GM12878 (cell line): ENCODE data around the gene SLF1. TPM values are rescaled to one million over a fixed set of nuclear protein-coding genes. Genes with fewer than 3 reads are reported as not detected.

Source experiments
- BHLHE40 ChIP-seq, 2 experiments: fragments of 450-650 bp in 1 of 2; IDR thresholded peaks; 2 replicates each; pipeline ENCODE4 v1.6.1; 2011 to 2017; ENCODE audit warnings: low read depth in 2 of 2, borderline replicate concordance in 1 of 2, improper control_type of control experiment in 1 of 2, low read length in 1 of 2, mild to moderate bottlenecking in 1 of 2
- FOXM1 ChIP-seq: IDR thresholded peaks from 2 replicates; pipeline ENCODE4 v1.6.1; 2012; ENCODE audit warnings: low read depth, mild to moderate bottlenecking, inconsistent platforms, low read length, moderate library complexity
- HCFC1 ChIP-seq: fragments of 150-350 bp; IDR thresholded peaks from 2 replicates; pipeline ENCODE4 v1.6.1; 2014; ENCODE audit warnings: low read length
- POLR2AphosphoS2 ChIP-seq: IDR thresholded peaks from 2 replicates; pipeline ENCODE4 v1.6.1; 2011; ENCODE audit warnings: low read depth, mild to moderate bottlenecking, low read length, improper control_type of control experiment, moderate library complexity
- RAD21 ChIP-seq: IDR thresholded peaks from 2 replicates; pipeline ENCODE4 v1.6.1; 2011; ENCODE audit warnings: mild to moderate bottlenecking, low read depth, low read length, moderate library complexity; ENCODE audit not compliant: insufficient read depth
- RAD51 ChIP-seq: fragments of 450-650 bp; IDR thresholded peaks from 2 replicates; pipeline ENCODE4 v1.6.1; 2016; ENCODE audit warnings: moderate library complexity, mild to moderate bottlenecking, inconsistent platforms
- SMC3 ChIP-seq: IDR thresholded peaks from 2 replicates; pipeline ENCODE4 v1.6.1; 2011; ENCODE audit warnings: low read length, improper control_type of control experiment, borderline replicate concordance
- SREBF1 ChIP-seq: IDR thresholded peaks from 2 replicates; pipeline ENCODE4 v1.6.1; 2012; ENCODE audit warnings: mild to moderate bottlenecking, low read length
- SUPT20H ChIP-seq: IDR thresholded peaks from 2 replicates; pipeline ENCODE4 v1.6.1; 2011; ENCODE audit warnings: low read depth, mild to moderate bottlenecking, low read length, moderate library complexity, borderline replicate concordance; ENCODE audit not compliant: control insufficient read depth
- YY1 ChIP-seq: IDR thresholded peaks from 2 replicates; pipeline ENCODE4 v1.6.1; 2011; ENCODE audit warnings: low read depth, mild to moderate bottlenecking, low read length
- polyA plus RNA-seq, 11 experiments: library from polyadenylated mRNA; depleted of rRNA in 4 of 11; unstranded in 6 of 11; stranded (reverse) in 5 of 11; fragments of >200 nt; fragmentation: Nextera tagmentation in 4 of 11; fragmentation: Illumina TruSeq in 1 of 11; extraction: Ambion mirVana in 4 of 11; extraction: Trizol in 1 of 11; gene quantifications; 1 replicate in 1 of 11; 2 replicates in 10 of 11; pipeline versions ENCODE4 v1.2.1 to v1.2.3, GENCODE V29; 2011 to 2016; ENCODE audit warnings: inconsistent platforms in 2 of 11, missing spikeins in 2 of 11, low read depth in 1 of 11
- total RNA-seq, 4 experiments: library from RNA; depleted of rRNA in 3 of 4; stranded (reverse); fragments of >200 nt in 3 of 4; fragmentation: Illumina TruSeq in 1 of 4; extraction: Trizol in 1 of 4; gene quantifications; 2 replicates each; pipeline versions ENCODE4 v1.2.1 to v1.2.3, GENCODE V29; 2013 to 2021
- TF ChIP-seq, protein P1 (sequence below): IDR thresholded peaks from 2 replicates; pipeline ENCODE4 v1.6.1; 2011; ENCODE audit warnings: mild to moderate bottlenecking, low read depth, low read length, moderate library complexity; ENCODE audit not compliant: insufficient replicate concordance
- TF ChIP-seq, protein P2 (sequence below): fragments of 450-650 bp; formaldehyde crosslinking; IDR thresholded peaks from 2 replicates; pipeline ENCODE4 v1.5.0; 2022; ENCODE audit warnings: mild to moderate bottlenecking, missing genetic modification characterization
- TF ChIP-seq, protein P3 (sequence below): fragments of 450-650 bp; IDR thresholded peaks from 2 replicates; pipeline ENCODE4 v1.6.1; 2017; ENCODE audit warnings: mild to moderate bottlenecking
- TF ChIP-seq, protein P4 (sequence below): IDR thresholded peaks from 2 replicates; pipeline ENCODE4 v1.6.1; 2011; ENCODE audit warnings: borderline replicate concordance, low read depth, mild to moderate bottlenecking, moderate library complexity, mixed read lengths, low read length; ENCODE audit not compliant: insufficient read depth; ENCODE audit errors: extremely low read length
- TF ChIP-seq, protein P5 (sequence below): IDR thresholded peaks from 2 replicates; pipeline ENCODE4 v1.6.1; 2012; ENCODE audit warnings: mild to moderate bottlenecking, low read depth, low read length
- TF ChIP-seq, protein P6 (sequence below): IDR thresholded peaks from 2 replicates; pipeline ENCODE4 v1.6.1; 2011; ENCODE audit warnings: low read depth, mild to moderate bottlenecking, low read length, moderate library complexity, borderline replicate concordance; ENCODE audit errors: extremely low read depth

The SLF1 gene
- total and polyA plus RNA-seq, 10 of the 15 experiments (the other 5 are each of a cell fraction or from before 2014, with no cell fraction given) = 8.1 to 27.0 (median 13.4) TPM

DNA sequence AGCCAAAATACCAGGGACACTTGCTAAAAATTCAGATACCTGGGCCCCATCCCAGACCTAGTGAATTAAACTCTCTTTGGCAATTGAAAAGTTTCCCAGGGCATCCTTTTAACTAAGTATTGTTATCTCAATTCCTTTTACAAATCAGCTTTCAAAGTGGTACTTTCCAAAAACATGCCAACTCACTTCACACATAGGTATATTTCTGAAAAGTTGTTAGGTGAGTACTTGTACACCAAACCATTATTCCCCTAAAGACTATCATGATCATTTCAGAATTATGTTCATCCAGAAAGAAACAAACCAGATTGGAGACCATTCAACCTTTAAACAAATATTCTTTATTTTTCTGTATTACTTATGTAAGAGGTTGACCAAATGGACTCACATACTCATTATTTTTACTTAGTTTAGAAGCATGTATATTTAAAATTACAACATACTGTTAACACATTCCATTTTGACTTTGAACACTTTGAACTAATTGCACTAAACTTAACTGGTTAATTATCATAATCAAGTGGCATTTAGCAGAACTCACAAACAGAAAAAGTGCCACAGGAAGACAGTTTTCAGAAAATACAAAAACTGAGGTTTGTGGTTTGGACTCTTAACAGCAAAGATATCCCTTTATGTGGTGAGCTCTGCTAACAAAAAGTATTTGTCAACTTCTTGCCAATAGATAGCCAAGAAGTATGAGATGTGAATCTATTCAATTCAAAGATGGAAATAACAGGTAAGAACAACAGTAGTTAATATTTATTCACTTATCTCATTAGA, 40.8 kb upstream of the SLF1 start (continued):
- TF ChIP-seq, protein P1, sequence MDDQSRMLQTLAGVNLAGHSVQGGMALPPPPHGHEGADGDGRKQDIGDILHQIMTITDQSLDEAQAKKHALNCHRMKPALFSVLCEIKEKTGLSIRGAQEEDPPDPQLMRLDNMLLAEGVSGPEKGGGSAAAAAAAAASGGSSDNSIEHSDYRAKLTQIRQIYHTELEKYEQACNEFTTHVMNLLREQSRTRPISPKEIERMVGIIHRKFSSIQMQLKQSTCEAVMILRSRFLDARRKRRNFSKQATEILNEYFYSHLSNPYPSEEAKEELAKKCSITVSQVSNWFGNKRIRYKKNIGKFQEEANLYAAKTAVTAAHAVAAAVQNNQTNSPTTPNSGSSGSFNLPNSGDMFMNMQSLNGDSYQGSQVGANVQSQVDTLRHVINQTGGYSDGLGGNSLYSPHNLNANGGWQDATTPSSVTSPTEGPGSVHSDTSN = no peak
- TF ChIP-seq YY1 (no peak), RAD51 (no peak), FOXM1 (no peak), POLR2AphosphoS2 (no peak), BHLHE40 (IDR thresholded peaks at IDR 0.05; ENCODE audit: borderline replicate concordance in 1 of 2, low read depth in 2 of 2, low read length in 1 of 2) (0 out of 4 replicates have a peak, but pooled peaks of 1 of the 2 experiments have one; percentile 13), SREBF1 (no peak), HCFC1 (no peak), SMC3 (no peak), RAD21 (no peak), SUPT20H (no peak)
- TF ChIP-seq, protein P2, sequence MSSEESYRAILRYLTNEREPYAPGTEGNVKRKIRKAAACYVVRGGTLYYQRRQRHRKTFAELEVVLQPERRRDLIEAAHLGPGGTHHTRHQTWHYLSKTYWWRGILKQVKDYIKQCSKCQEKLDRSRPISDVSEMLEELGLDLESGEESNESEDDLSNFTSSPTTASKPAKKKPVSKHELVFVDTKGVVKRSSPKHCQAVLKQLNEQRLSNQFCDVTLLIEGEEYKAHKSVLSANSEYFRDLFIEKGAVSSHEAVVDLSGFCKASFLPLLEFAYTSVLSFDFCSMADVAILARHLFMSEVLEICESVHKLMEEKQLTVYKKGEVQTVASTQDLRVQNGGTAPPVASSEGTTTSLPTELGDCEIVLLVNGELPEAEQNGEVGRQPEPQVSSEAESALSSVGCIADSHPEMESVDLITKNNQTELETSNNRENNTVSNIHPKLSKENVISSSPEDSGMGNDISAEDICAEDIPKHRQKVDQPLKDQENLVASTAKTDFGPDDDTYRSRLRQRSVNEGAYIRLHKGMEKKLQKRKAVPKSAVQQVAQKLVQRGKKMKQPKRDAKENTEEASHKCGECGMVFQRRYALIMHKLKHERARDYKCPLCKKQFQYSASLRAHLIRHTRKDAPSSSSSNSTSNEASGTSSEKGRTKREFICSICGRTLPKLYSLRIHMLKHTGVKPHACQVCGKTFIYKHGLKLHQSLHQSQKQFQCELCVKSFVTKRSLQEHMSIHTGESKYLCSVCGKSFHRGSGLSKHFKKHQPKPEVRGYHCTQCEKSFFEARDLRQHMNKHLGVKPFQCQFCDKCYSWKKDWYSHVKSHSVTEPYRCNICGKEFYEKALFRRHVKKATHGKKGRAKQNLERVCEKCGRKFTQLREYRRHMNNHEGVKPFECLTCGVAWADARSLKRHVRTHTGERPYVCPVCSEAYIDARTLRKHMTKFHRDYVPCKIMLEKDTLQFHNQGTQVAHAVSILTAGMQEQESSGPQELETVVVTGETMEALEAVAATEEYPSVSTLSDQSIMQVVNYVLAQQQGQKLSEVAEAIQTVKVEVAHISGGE (CRISPR knock-in tag) = no peak
- TF ChIP-seq, protein P3, sequence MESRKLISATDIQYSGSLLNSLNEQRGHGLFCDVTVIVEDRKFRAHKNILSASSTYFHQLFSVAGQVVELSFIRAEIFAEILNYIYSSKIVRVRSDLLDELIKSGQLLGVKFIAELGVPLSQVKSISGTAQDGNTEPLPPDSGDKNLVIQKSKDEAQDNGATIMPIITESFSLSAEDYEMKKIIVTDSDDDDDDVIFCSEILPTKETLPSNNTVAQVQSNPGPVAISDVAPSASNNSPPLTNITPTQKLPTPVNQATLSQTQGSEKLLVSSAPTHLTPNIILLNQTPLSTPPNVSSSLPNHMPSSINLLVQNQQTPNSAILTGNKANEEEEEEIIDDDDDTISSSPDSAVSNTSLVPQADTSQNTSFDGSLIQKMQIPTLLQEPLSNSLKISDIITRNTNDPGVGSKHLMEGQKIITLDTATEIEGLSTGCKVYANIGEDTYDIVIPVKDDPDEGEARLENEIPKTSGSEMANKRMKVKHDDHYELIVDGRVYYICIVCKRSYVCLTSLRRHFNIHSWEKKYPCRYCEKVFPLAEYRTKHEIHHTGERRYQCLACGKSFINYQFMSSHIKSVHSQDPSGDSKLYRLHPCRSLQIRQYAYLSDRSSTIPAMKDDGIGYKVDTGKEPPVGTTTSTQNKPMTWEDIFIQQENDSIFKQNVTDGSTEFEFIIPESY = no peak
- TF ChIP-seq, protein P4, sequence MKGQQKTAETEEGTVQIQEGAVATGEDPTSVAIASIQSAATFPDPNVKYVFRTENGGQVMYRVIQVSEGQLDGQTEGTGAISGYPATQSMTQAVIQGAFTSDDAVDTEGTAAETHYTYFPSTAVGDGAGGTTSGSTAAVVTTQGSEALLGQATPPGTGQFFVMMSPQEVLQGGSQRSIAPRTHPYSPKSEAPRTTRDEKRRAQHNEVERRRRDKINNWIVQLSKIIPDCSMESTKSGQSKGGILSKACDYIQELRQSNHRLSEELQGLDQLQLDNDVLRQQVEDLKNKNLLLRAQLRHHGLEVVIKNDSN = no peak
- TF ChIP-seq, protein P5, sequence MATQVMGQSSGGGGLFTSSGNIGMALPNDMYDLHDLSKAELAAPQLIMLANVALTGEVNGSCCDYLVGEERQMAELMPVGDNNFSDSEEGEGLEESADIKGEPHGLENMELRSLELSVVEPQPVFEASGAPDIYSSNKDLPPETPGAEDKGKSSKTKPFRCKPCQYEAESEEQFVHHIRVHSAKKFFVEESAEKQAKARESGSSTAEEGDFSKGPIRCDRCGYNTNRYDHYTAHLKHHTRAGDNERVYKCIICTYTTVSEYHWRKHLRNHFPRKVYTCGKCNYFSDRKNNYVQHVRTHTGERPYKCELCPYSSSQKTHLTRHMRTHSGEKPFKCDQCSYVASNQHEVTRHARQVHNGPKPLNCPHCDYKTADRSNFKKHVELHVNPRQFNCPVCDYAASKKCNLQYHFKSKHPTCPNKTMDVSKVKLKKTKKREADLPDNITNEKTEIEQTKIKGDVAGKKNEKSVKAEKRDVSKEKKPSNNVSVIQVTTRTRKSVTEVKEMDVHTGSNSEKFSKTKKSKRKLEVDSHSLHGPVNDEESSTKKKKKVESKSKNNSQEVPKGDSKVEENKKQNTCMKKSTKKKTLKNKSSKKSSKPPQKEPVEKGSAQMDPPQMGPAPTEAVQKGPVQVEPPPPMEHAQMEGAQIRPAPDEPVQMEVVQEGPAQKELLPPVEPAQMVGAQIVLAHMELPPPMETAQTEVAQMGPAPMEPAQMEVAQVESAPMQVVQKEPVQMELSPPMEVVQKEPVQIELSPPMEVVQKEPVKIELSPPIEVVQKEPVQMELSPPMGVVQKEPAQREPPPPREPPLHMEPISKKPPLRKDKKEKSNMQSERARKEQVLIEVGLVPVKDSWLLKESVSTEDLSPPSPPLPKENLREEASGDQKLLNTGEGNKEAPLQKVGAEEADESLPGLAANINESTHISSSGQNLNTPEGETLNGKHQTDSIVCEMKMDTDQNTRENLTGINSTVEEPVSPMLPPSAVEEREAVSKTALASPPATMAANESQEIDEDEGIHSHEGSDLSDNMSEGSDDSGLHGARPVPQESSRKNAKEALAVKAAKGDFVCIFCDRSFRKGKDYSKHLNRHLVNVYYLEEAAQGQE = no peak
- TF ChIP-seq, protein P6, sequence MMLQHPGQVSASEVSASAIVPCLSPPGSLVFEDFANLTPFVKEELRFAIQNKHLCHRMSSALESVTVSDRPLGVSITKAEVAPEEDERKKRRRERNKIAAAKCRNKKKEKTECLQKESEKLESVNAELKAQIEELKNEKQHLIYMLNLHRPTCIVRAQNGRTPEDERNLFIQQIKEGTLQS = no peak
